HG03457 (cell line): ENCODE results near the gene NT5C2.
"Not testable (repeated sequence)": the region's sequence is repeated elsewhere in the genome, so short reads cannot be mapped to it uniquely, and the experiment has no call there.

Experiments used
- ATAC-seq: cut with Tn5 transposase; IDR thresholded peaks from one replicate; pipeline ENCODE4 v1.9.1; 2021; ENCODE audit warnings: moderate number of reproducible peaks; ENCODE audit not compliant: unreplicated experiment

NT5C2 gene

GRCh38 chr10:103203466-103203865 lies 10.4 kb upstream of the NT5C2 start:
- no peak for ATAC-seq

- ATAC-seq, result no peak
Observed at GRCh38 chr10:103202319-103202718, 9.2 kb upstream of the NT5C2 start.

GRCh38 chr10:103199488-103199887 lies 6.4 kb upstream of the NT5C2 start:
- no peak for ATAC-seq

GRCh38 chr10:103198648-103199047 lies 5.6 kb upstream of the NT5C2 start:
- ATAC-seq, result no peak

- no peak for ATAC-seq
Observed at GRCh38 chr10:103197903-103198302, 4.8 kb upstream of the NT5C2 start.

GRCh38 chr10:103197174-103197573 lies 4.1 kb upstream of the NT5C2 start:
- no peak for ATAC-seq

- no peak for ATAC-seq
Observed at GRCh38 chr10:103196516-103196915, 3.4 kb upstream of the NT5C2 start.

GRCh38 chr10:103193820-103194529 lies 903 bp upstream of the NT5C2 start:
- no peak for ATAC-seq

- no peak for ATAC-seq
Observed at GRCh38 chr10:103192451-103193106, 493 bp downstream of the NT5C2 start.

GRCh38 chr10:103192089-103192450 lies 1.0 kb downstream of the NT5C2 start:
- ATAC-seq, result no peak

GRCh38 chr10:103191198-103191597 lies 1.9 kb downstream of the NT5C2 start:
- not testable (repeated sequence) for ATAC-seq

- no peak for ATAC-seq
Observed at GRCh38 chr10:103188853-103189252, 4.2 kb downstream of the NT5C2 start.

- ATAC-seq, result no peak
Observed at GRCh38 chr10:103186128-103186527, 6.9 kb downstream of the NT5C2 start.

GRCh38 chr10:103184615-103185014 lies 8.5 kb downstream of the NT5C2 start:
- ATAC-seq, result no peak

- not testable (repeated sequence) for ATAC-seq
Observed at GRCh38 chr10:103183991-103184451, 9.1 kb downstream of the NT5C2 start.

- ATAC-seq, result peak; percentile 44
Observed at GRCh38 chr10:103181244-103181643, 11.8 kb downstream of the NT5C2 start.

GRCh38 chr10:103180491-103180890 lies 12.6 kb downstream of the NT5C2 start:
- ATAC-seq, result no peak

GRCh38 chr10:103177123-103177522 lies 15.9 kb downstream of the NT5C2 start:
- no peak for ATAC-seq

- ATAC-seq, result no peak
Observed at GRCh38 chr10:103175580-103176285, 17.3 kb downstream of the NT5C2 start.

GRCh38 chr10:103174324-103174723 lies 18.7 kb downstream of the NT5C2 start:
- ATAC-seq, result not testable (repeated sequence)

GRCh38 chr10:103171278-103171677 lies 21.8 kb downstream of the NT5C2 start:
- ATAC-seq, result no peak

- ATAC-seq, result no peak
Observed at GRCh38 chr10:103168438-103168837, 24.6 kb downstream of the NT5C2 start.
